KBM-7 (cell line): Measurements from ENCODE around the gene NBEA.

ENCODE experiments used
- DNase-seq: peaks from one replicate; pipeline ENCODE4 v3.0.0-alpha.2; 2015
- in situ Hi-C: fragments of 300-500 bp; cut with MboI; formaldehyde crosslinking; loops from 2 replicates; pipeline ENCODE4 v1.14.3; 2020; ENCODE audit warnings: low sequenced_read_pairs, low pct_unique_long_range_greater_than_20kb, mixed read lengths

NBEA gene

GRCh38 chr13:35157143-35157755 lies 215.2 kb downstream of the NBEA start:
- in situ Hi-C loops = no loop called here

GRCh38 chr13:35159041-35159440 lies 217.0 kb downstream of the NBEA start:
- DNase-seq = peak; percentile 33
- in situ Hi-C loops = no loop called here

More at GRCh38 chr13:35157143-35157755, 215.2 kb downstream of the NBEA start:
- DNase-seq = peak; percentile 74

GRCh38 chr13:35160896-35161295 lies 218.8 kb downstream of the NBEA start:
- in situ Hi-C loops = no loop called here

DNA sequence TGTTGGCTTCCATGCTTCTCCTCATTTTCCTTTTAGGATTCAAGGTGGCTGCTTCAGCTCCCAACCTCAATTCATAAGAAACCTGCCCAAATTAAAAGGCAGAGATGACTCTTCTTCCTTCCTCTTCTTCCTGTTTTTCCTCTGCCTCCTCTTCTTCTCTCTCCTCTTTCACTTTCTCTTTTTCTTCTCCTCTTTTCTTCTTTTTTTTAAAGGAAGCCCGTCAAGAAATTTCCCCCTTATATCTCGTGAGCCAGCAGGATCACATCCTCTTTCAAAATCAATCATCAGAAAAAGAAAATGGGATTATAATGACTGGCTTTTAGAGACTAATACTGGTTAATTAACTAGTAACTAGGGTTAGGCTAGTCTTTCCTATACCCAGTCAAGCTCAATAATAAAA lies 220.3 kb downstream of the NBEA start:
- no peak for DNase-seq
- in situ Hi-C loops = no loop called here

More at GRCh38 chr13:35160896-35161295, 218.8 kb downstream of the NBEA start:
- no peak for DNase-seq

GRCh38 chr13:35163674-35164073 lies 221.6 kb downstream of the NBEA start:
- in situ Hi-C loops = no loop called here
- no peak for DNase-seq

DNA sequence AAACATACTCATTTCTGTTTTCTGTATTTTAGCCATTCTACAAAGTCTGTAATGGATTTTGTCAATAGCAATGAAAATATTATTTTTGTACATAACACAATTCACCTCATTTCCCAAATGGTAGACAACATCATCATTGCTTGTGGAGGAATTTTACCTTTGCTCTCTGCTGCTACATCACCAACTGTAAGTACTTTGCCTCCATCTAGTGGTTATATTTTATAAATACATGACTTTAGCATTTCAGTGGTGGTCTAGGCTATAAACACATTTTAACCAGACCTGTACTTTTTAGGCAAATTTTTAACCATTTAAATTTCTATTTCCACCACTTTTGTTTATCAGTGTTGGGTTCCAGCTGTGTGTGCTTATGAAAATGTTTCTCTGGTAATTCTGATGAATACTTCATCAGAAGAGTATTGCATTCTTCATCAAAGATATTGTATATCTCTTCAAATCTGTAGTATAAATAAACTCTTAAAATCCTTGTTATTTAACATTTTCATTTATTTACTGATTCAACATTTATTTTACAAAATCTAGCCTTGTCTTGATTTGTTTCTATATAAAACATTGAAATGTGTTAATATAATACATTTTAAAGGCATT lies 222.4 kb downstream of the NBEA start:
- in situ Hi-C loops = no loop called here
- peak; percentile 66 for DNase-seq

DNA sequence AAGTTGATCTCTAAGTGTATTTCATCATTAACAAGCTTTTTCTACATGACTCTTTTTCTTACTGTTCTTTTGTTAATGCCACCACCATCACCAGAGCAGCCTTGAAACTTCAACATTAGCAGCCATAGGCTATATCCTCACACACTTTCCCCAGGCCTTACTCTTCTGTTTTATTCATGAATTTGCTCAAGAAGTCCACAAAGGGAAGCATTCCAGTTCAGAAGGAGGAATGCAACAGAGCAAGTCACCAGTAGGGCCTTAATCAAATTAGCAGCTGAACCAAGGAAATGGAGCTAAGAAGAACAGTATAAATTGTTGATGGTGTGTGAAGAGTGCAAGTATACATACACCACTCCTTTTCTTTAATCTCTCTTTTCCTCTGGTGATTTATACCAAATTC lies 223.1 kb downstream of the NBEA start:
- in situ Hi-C loops = no loop called here
- DNase-seq = no peak

GRCh38 chr13:35179494-35179893 lies 237.4 kb downstream of the NBEA start:
- no peak for DNase-seq
- in situ Hi-C loops = no loop called here

DNA sequence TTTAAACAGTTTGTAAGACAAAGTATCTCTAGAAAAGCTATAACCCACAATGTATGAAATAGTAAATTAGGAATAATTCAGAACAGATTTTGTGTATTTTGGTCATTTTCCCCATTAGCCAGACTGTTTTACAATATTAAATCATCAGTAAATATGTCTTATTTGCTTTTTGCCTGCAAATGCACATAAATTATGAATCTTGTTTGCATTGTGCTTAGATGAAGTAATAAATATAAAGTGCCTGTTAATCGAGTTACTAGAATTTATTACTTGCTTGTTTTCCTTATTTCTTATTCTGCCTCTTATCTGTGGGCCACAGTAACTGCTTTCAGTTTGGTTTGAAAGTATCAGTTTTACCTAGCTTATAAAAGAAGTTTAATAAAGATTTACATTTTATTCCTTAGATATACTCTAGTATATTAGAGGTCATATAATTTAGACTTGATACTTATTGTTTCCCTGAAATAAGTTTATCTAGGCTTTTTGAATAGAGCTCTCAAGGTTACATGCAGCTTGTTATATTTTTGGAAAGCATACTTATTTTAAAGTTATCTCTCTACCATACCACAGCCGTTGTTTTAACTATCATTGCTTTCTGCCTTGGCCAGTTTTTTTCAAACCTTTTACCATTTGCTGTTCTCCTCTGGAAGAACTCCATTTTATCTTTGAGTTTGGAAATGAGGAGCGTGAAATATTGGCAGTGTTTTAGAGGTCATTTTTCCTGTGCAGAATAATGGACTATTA lies 238.0 kb downstream of the NBEA start:
- in situ Hi-C loops = no loop called here
- no peak for DNase-seq

- DNase-seq = no peak
- in situ Hi-C loops = no loop called here
Observed at GRCh38 chr13:35190241-35190640, 248.2 kb downstream of the NBEA start.

DNA sequence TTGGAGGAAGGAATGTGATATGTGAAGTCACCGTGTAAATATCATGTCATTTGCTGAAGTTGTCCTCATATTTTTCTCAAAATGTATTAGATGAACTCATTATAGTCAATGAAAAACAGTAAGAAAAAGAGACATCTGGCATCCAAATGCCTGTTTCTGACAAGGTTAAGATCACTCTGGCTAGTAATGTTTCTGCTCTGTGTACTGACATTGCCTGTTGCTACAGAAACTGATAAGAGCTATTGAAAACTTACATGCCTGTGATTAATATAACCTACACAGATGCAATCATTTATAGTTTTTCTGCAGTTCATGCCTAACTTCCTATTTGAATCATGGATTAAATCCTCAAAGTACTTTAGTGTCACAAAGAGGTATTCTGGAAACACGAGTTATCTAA lies 249.8 kb downstream of the NBEA start:
- in situ Hi-C loops = no loop called here
- no peak for DNase-seq

- DNase-seq = no peak
- in situ Hi-C loops = no loop called here
Observed at GRCh38 chr13:35198613-35199200, 256.6 kb downstream of the NBEA start.

GRCh38 chr13:35208587-35208986 lies 266.5 kb downstream of the NBEA start:
- no peak for DNase-seq
- in situ Hi-C loops = no loop called here

- in situ Hi-C loops = no loop called here
- no peak for DNase-seq
Observed at GRCh38 chr13:35210261-35210660, 268.2 kb downstream of the NBEA start.

- no peak for DNase-seq
- in situ Hi-C loops = no loop called here
Observed at GRCh38 chr13:35211949-35212348, 269.9 kb downstream of the NBEA start.

- no peak for DNase-seq
- in situ Hi-C loops = no loop called here
Observed at GRCh38 chr13:35213911-35214310, 271.8 kb downstream of the NBEA start.

DNA sequence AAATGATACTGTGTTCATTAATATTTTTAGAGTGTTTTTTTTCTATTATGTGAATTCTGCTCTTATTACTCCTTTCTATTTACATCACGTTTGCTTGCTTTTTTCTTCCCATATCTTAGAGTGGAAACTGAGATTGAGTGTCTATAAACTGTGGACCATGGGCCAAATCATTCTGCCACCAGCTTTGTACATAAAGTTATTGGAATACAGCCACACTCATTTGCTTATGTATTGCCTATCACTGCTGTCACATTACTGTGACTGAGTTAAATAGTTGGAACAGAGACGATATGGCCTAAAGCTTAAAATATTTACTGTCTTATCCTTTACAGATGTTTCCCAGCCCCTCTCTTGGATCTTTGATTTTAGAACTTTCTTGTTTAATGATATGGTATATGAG lies 274.1 kb downstream of the NBEA start:
- DNase-seq = no peak

GRCh38 chr13:35219021-35219420 lies 277.0 kb downstream of the NBEA start:
- in situ Hi-C loops = no loop called here

More for the DNA sequence above, 274.1 kb downstream of the NBEA start:
- in situ Hi-C loops = no loop called here

DNA sequence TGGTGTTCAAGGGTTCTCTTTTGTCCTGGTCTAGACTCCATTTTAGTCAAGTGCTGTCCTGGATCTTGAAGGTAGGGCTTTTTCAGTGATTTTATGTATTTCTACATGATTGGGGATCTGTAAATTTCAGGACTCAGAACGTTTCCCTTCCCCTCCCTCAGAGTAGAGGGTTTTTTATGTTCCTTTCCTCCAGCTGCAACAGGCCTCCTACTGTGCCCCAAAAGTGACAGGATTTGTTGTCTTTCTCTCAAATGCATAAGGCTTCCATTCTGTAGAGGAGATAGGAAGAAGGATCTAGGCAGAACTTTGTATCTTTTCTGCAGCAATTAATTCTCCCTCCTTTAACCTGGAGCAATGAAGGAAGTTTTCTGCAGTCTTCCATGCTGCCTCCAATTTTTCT lies 283.1 kb downstream of the NBEA start:
- DNase-seq = no peak
- in situ Hi-C loops = no loop called here

More at GRCh38 chr13:35219021-35219420, 277.0 kb downstream of the NBEA start:
- DNase-seq = no peak

- in situ Hi-C loops = no loop called here
Observed at GRCh38 chr13:35225582-35225981, 283.5 kb downstream of the NBEA start.

More at GRCh38 chr13:35225582-35225981, 283.5 kb downstream of the NBEA start:
- no peak for DNase-seq
